Melanocyte of skin (primary cell): ENCODE measurements around the gene C1QTNF3. TPM values are rescaled to one million over a fixed set of nuclear protein-coding genes. Genes with fewer than 3 reads are reported as not detected.

ENCODE experiments used
- small RNA-seq, 2 donors: library from RNA; depleted of rRNA; stranded (forward); fragments of <200 nt; gene quantifications; one replicate each; pipeline ENCODE3, GENCODE V24; 2012
- total RNA-seq, 2 donors: library from RNA; depleted of rRNA; stranded (reverse); fragments of >200 nt; gene quantifications; 2 replicates each; pipeline ENCODE4 v1.2.3, GENCODE V29; 2012

Gene C1QTNF3
- under 1 TPM; 0.33 to 0.34 TPM for total RNA-seq

GRCh38 chr5:34043099-34043876, at the start of gene C1QTNF3:
C1QTNF3 (minus strand) TSS chr5:34043213; CDS start chr5:34043125, 88 bp downstream.

GRCh38 chr5:34007621-34008600, 35.1 kb downstream of the C1QTNF3 start, which contains the start of gene AMACR:
AMACR (minus strand) TSS chr5:34008050; CDS start chr5:34008019, 31 bp downstream.

GRCh38 chr5:33984671-33985124, 58.3 kb downstream of the C1QTNF3 start, which contains the start of gene SLC45A2:
SLC45A2 (minus strand) TSS chr5:33984693; CDS start chr5:33984583, 110 bp downstream.

Small RNAs within 50 kb of the gene (small RNA-seq; reads per million reads assigned to genes)
- 0 reads per million in 2 donors for gene AC139783.1

Other genes with a start within 250 kb of the C1QTNF3 start
- 1 to 10 TPM in 1 of 2 donors, under 1 TPM in 1; 1.00 to 1.0 TPM for gene ADAMTS12, start 151.2 kb downstream of the C1QTNF3 start, total RNA-seq
- not detected for gene RXFP3, start 106.8 kb downstream of the C1QTNF3 start, total RNA-seq
- gene SLC45A2, start 58.5 kb downstream of the C1QTNF3 start, total RNA-seq, result 100 to 1,000 TPM; 114 to 209 TPM
- 10 to 100 TPM; 11.0 to 21.0 TPM for gene AMACR, start 35.2 kb downstream of the C1QTNF3 start, total RNA-seq